SJSA1 (cell line): Measurements from ENCODE around the gene CACNA2D1. TPM values are rescaled to one million over a fixed set of nuclear protein-coding genes. Genes with fewer than 3 reads are reported as not detected.

ENCODE experiments used
- DNase-seq, 2 experiments: peaks; one replicate each; pipeline ENCODE4 v3.0.0-alpha.2; 2015 to 2020; ENCODE audit warnings: low spot score in 2 of 2, low read depth in 1 of 2
- H3K27ac ChIP-seq: fragments of 250-450 bp; sonication (Bioruptor Pico); 2 replicates; pipeline ENCODE4 v1.5.1; 2020; ENCODE audit warnings: mild to moderate bottlenecking, moderate library complexity
- H3K27me3 ChIP-seq: fragments of 250-450 bp; sonication (Bioruptor Pico); replicated peaks from 2 replicates; pipeline ENCODE4 v1.5.1; 2020; ENCODE audit warnings: mild to moderate bottlenecking, moderate library complexity
- H3K36me3 ChIP-seq: fragments of 250-450 bp; sonication (Bioruptor Pico); 2 replicates; pipeline ENCODE4 v1.5.1; 2020; ENCODE audit warnings: mild to moderate bottlenecking
- H3K4me1 ChIP-seq: fragments of 250-450 bp; sonication (Bioruptor Pico); replicated peaks from 2 replicates; pipeline ENCODE4 v1.6.1; 2021; ENCODE audit warnings: mild to moderate bottlenecking
- H3K4me3 ChIP-seq: fragments of 250-450 bp; sonication (Bioruptor Pico); 2 replicates; pipeline ENCODE4 v1.5.1; 2020; ENCODE audit warnings: mild to moderate bottlenecking
- H3K9me3 ChIP-seq: fragments of 250-450 bp; sonication (Bioruptor Pico); replicated peaks from 2 replicates; pipeline ENCODE4 v1.5.1; 2020; ENCODE audit warnings: mild to moderate bottlenecking
- total RNA-seq: library from RNA; depleted of rRNA; stranded (reverse); fragments of >200 nt; shearing (Covaris generic); gene quantifications from 2 replicates; pipeline ENCODE4 v1.2.3, GENCODE V29; 2014; rRNA removed

CACNA2D1 gene
- 27.3 and 31.6 TPM in 2 replicates for total RNA-seq

DNA sequence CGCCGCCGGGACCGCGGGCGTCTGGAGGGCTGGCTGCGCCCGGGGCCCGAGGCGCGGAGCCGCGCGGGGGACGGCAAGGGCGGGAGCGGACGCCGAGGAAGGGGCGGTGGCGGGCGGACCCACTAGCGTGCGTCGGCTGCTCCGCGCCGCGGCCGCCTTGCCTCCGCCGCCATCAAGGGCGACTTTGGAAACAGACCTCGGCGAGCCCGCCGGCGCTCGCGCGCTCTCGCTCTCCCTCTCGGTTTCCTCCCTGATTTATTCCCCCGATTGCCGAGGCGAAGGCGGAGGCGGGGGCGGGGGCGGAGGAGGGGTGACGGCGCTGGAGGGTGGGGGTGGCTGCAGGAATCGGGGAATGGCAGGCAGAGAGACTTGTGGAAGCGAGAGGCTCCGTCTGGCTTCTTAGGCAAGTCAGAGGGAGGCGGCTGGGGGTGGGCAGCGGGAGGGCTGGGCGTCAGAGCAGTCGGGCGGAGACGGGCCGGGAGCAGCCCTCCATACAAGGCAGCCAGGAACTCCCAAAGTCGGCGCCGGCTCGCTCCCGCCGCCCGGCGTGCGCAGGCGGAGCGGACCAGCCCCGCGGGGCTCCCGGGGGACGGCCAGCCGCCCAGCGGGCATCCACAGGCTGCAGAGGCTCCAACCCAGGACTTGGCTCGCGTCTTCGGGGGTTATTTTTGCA lies at the start of gene CACNA2D1:
TSS of gene CACNA2D1 (minus strand) at position 231 of the 673 bp plus-strand sequence.
- Histone ChIP-seq H3K27me3 (no peaks in the 10 kb centered on the region), H3K27ac (peak within 1 kb of the TSS; percentile 93), H3K4me3 (peak within 1 kb of the TSS; percentile 97), H3K36me3 (peaks cover 8% of the 10 kb centered on the region), H3K4me1 (peaks cover 6% of the 10 kb centered on the region), H3K9me3 (0 out of 2 replicates have a peak, but pooled peaks cover 3% of the 10 kb centered on the region)
- DNase-seq = peak; percentile 72 to 93

GRCh38 chr7:82481499-82482097 lies 38.0 kb upstream of the CACNA2D1 start:
- Histone ChIP-seq H3K36me3 (no peaks in the 10 kb centered on the region), H3K9me3 (no peaks in the 10 kb centered on the region), H3K27me3 (no peaks in the 10 kb centered on the region), H3K27ac (no peak overlapping the region), H3K4me3 (no peak overlapping the region), H3K4me1 (no peaks in the 10 kb centered on the region)
- DNase-seq = peak in 1 of 2 experiments; percentile 35

GRCh38 chr7:82477733-82478515 lies 34.3 kb upstream of the CACNA2D1 start:
- no peaks in the 10 kb centered on the region for H3K27me3 ChIP-seq
- no peak for DNase-seq
- H3K9me3 ChIP-seq = no peaks in the 10 kb centered on the region
- no peaks in the 10 kb centered on the region for H3K4me1 ChIP-seq
- no peaks in the 10 kb centered on the region for H3K36me3 ChIP-seq
- H3K27ac ChIP-seq = no peak overlapping the region
- no peak overlapping the region for H3K4me3 ChIP-seq

- H3K4me1 ChIP-seq = no peaks in the 10 kb centered on the region
- no peaks in the 10 kb centered on the region for H3K9me3 ChIP-seq
- DNase-seq = no peak
- H3K27me3 ChIP-seq = no peaks in the 10 kb centered on the region
- H3K27ac ChIP-seq = no peak overlapping the region
- no peaks in the 10 kb centered on the region for H3K36me3 ChIP-seq
- H3K4me3 ChIP-seq = no peak overlapping the region
These were observed 29.4 kb upstream of the CACNA2D1 start for GRCh38 chr7:82472966-82473365.

- Histone ChIP-seq H3K27ac (no peak overlapping the region), H3K27me3 (no peaks in the 10 kb centered on the region), H3K4me1 (no peaks in the 10 kb centered on the region), H3K4me3 (no peak overlapping the region), H3K36me3 (no peaks in the 10 kb centered on the region), H3K9me3 (no peaks in the 10 kb centered on the region)
- no peak for DNase-seq
These were observed 27.9 kb upstream of the CACNA2D1 start for GRCh38 chr7:82471351-82472020.

- no peak for DNase-seq
- no peak overlapping the region for H3K27ac ChIP-seq
- no peaks in the 10 kb centered on the region for H3K27me3 ChIP-seq
These were observed 25.6 kb upstream of the CACNA2D1 start for GRCh38 chr7:82469207-82469606.

DNA sequence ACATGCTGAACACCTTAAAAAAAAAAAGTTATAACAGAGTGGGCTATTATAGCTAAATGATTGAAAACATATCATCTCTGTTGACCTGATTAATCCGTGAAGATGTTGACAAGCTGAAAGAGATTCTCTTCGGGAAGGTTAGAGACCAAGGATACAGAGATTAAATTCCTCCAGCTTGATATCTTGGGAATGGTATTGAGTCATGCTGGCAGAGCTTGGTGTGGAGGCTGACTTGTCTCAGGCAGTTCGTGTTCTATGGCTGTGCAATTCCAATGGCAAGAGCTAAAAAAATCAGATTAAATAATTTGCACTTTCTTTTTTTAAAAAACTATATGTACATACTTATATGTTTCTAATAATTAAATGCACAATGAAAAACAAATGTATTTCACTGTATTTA lies 24.9 kb upstream of the CACNA2D1 start:
- Histone ChIP-seq H3K4me3 (no peak overlapping the region), H3K36me3 (no peaks in the 10 kb centered on the region), H3K27ac (no peak overlapping the region), H3K9me3 (no peaks in the 10 kb centered on the region), H3K27me3 (no peaks in the 10 kb centered on the region), H3K4me1 (no peaks in the 10 kb centered on the region)
- DNase-seq = no peak

More at GRCh38 chr7:82469207-82469606, 25.6 kb upstream of the CACNA2D1 start:
- Histone ChIP-seq H3K9me3 (no peaks in the 10 kb centered on the region), H3K36me3 (no peaks in the 10 kb centered on the region), H3K4me1 (no peaks in the 10 kb centered on the region), H3K4me3 (no peak overlapping the region)

- Histone ChIP-seq H3K27me3 (no peaks in the 10 kb centered on the region), H3K9me3 (no peaks in the 10 kb centered on the region), H3K27ac (no peak overlapping the region), H3K36me3 (no peaks in the 10 kb centered on the region), H3K4me3 (no peak overlapping the region), H3K4me1 (no peaks in the 10 kb centered on the region)
- DNase-seq = no peak
These were observed 23.4 kb upstream of the CACNA2D1 start for GRCh38 chr7:82467020-82467419.

DNA sequence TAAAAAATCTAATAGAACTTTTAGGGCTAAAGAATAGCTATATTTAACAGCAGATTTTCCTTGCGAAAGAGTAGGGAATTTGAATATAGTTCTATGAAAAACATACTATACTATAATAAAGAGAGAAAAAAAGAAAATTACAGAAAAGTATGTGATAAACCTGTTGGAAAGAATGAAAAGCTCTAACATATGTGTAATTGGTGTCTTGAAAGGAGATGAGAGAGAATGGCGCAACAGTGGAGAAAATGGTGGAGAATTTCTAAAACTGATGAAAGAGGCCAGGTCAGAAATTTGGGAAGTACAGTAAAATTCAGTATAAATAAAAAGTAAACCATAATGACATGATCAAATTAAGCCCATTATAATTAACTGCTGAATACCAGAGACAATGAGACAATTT lies 20.8 kb upstream of the CACNA2D1 start:
- Histone ChIP-seq H3K27ac (no peak overlapping the region), H3K4me3 (no peak overlapping the region), H3K27me3 (no peaks in the 10 kb centered on the region), H3K9me3 (no peaks in the 10 kb centered on the region), H3K36me3 (no peaks in the 10 kb centered on the region), H3K4me1 (no peaks in the 10 kb centered on the region)
- no peak for DNase-seq

DNA sequence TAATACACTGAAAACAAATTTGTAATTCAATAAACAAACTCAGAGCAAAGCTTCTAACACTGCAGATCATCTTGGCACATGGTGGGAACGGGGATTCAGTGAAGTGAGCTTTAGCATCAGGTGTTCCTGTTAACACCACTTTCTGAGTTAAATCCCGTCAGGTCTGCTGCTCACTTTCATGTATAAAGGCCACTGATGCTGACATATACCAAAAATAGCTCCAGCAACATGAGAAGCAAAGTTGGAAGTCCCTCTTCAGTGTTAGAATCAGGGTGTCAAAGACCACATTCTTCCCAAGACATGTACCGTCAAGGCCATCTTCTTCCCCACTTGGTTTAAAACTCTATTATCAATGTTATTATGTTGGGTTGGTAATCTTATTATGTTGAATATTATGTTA lies 11.7 kb upstream of the CACNA2D1 start:
- no peaks in the 10 kb centered on the region for H3K36me3 ChIP-seq
- H3K4me3 ChIP-seq = no peak overlapping the region
- no peaks in the 10 kb centered on the region for H3K9me3 ChIP-seq
- H3K27me3 ChIP-seq = no peaks in the 10 kb centered on the region
- H3K27ac ChIP-seq = no peak overlapping the region
- no peaks in the 10 kb centered on the region for H3K4me1 ChIP-seq
- DNase-seq = no peak

DNA sequence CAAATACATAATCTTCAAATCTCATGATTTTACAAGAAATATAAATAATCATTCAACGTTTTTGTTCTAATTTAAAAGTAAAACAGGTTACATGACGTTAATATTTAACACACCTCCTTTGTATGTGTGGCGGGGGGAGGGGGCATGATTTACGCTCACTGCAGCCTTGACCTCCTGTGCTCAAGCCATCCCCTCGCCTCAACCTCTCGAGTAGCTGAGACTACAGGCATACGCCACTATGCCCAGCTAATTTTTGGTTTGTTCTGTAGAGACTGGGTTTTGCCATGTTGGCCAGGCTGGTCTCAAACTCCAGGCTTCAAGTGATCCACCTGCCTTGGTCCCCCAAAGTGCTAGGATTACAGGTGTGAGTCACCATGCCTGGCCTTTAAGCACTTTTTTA lies 7.2 kb upstream of the CACNA2D1 start:
- H3K27ac ChIP-seq = no peak overlapping the region
- no peak overlapping the region for H3K4me3 ChIP-seq
- no peaks in the 10 kb centered on the region for H3K9me3 ChIP-seq
- H3K27me3 ChIP-seq = no peaks in the 10 kb centered on the region
- no peaks in the 10 kb centered on the region for H3K36me3 ChIP-seq
- DNase-seq = no peak
- H3K4me1 ChIP-seq = no peaks in the 10 kb centered on the region

DNA sequence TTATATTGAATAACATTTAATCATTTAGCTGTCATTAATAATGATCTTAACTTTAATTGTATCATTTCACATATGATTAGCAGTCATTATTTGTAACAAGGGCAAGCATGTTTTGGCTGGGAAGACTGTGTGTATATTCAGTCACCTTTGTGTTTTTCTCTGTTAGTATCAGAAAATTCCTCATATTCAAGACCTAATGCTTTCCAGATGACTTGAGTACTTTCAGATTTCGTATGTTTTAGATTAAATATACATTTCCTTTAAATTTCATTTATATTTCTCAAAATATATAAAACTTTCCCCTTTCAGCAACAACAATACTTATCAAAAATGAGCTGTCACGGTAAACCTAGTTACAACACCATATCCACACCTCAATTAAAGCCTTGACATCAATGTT lies 6.3 kb upstream of the CACNA2D1 start:
- Histone ChIP-seq H3K4me1 (no peaks in the 10 kb centered on the region), H3K27ac (no peak overlapping the region), H3K4me3 (no peak overlapping the region), H3K27me3 (no peaks in the 10 kb centered on the region), H3K36me3 (no peaks in the 10 kb centered on the region), H3K9me3 (no peaks in the 10 kb centered on the region)
- DNase-seq = no peak

DNA sequence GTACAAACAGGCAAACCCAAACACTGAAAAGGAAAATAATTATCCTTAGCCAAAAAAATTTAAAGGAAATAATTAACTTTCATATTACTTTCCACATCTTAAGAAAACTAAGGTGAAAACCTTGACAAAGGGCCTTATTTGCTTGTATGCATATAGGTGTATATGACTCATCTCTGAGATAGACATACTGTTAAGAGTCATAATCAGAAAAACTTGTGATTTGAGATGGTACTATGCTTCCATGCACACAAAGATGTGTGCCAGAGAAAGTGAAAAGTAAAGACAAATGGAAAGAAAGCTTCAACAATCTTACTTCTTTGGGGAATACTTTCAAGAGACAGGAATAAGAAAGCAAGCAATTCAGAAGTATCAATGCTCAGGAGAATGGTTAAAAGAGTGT lies 3.3 kb upstream of the CACNA2D1 start:
- Histone ChIP-seq H3K4me3 (no peak overlapping the region), H3K27ac (no peak overlapping the region), H3K9me3 (0 out of 2 replicates have a peak, but pooled peaks cover 3% of the 10 kb centered on the region), H3K36me3 (peaks cover 8% of the 10 kb centered on the region), H3K27me3 (no peaks in the 10 kb centered on the region), H3K4me1 (peaks cover 6% of the 10 kb centered on the region)
- DNase-seq = no peak
